SU-DHL-6 (cell line): ENCODE data around the gene ZNF629.

ENCODE experiments used
- CTCF ChIP-seq: fragments of 200-600 bp; sonication (generic); IDR thresholded peaks from one replicate; pipeline ENCODE4 v1.5.1; 2017; ENCODE audit warnings: antibody characterized with exemption, mild to moderate bottlenecking, low read length, moderate library complexity; ENCODE audit not compliant: insufficient read depth, poor library complexity, severe bottlenecking
- EZH2phosphoT487 ChIP-seq: fragments of 200-600 bp; sonication (generic), shearing (Covaris generic); conservative IDR thresholded peaks from 2 replicates; pipeline ENCODE4 v1.6.1; 2018; ENCODE audit warnings: mild to moderate bottlenecking, antibody characterized with exemption, low read length, moderate library complexity, mixed read lengths

- TF ChIP-seq CTCF, result no peak
- no peak for TF ChIP-seq EZH2phosphoT487
Observed at GRCh38 chr16:30740364-30741251, 46.4 kb downstream of the ZNF629 start.
